Endodermal cell (in vitro differentiated cells): ENCODE measurements around the gene SHH. TPM values are rescaled to one million over a fixed set of nuclear protein-coding genes. Genes with fewer than 3 reads are reported as not detected.

ENCODE experiments used
- DNase-seq: peaks from one replicate; pipeline ENCODE4 v3.0.0-alpha.2; 2017
- H3K27ac ChIP-seq: 2 replicates; pipeline ENCODE4 v1.5.1; 2013; ENCODE audit warnings: mild to moderate bottlenecking, low read depth, low read length, moderate library complexity
- H3K27me3 ChIP-seq: 2 replicates; pipeline ENCODE4 v1.6.1; 2013; ENCODE audit warnings: mild to moderate bottlenecking, low read length, moderate library complexity; ENCODE audit not compliant: insufficient read depth, control insufficient read depth, poor library complexity, severe bottlenecking
- H3K36me3 ChIP-seq: 2 replicates; pipeline ENCODE4 v1.7.0; 2013; ENCODE audit warnings: mild to moderate bottlenecking, low read length, moderate library complexity; ENCODE audit not compliant: control insufficient read depth, insufficient read depth
- H3K4me1 ChIP-seq: one replicate; pipeline ENCODE4 v1.7.0; 2013; ENCODE audit warnings: low read length; ENCODE audit not compliant: control insufficient read depth, insufficient read depth
- H3K4me3 ChIP-seq: 2 replicates; pipeline ENCODE4 v1.5.1; 2013; ENCODE audit warnings: mild to moderate bottlenecking, low read length, moderate library complexity
- H3K9ac ChIP-seq: 2 replicates; pipeline ENCODE4 v1.6.1; 2013; ENCODE audit warnings: mild to moderate bottlenecking, low read length, moderate library complexity; ENCODE audit not compliant: poor library complexity, severe bottlenecking; ENCODE audit errors: extremely low read depth
- H3K9me3 ChIP-seq: 2 replicates; pipeline ENCODE4 v1.6.1; 2013; ENCODE audit warnings: mild to moderate bottlenecking, low read length, moderate library complexity; ENCODE audit not compliant: control insufficient read depth
- H3K27ac Mint-ChIP-seq: 2 replicates; pipeline ENCODE4 v1.8.0; 2020; ENCODE audit warnings: mixed read lengths
- H3K27me3 Mint-ChIP-seq: 2 replicates; pipeline ENCODE4 v1.8.0; 2021; ENCODE audit warnings: mild to moderate bottlenecking, mixed read lengths; ENCODE audit not compliant: insufficient read depth
- H3K36me3 Mint-ChIP-seq: 2 replicates; pipeline ENCODE4 v1.8.0; 2020; ENCODE audit warnings: low read depth, mixed read lengths
- H3K4me1 Mint-ChIP-seq: 2 replicates; pipeline ENCODE4 v1.8.0; 2020; ENCODE audit warnings: mixed read lengths
- H3K4me3 Mint-ChIP-seq: 2 replicates; pipeline ENCODE4 v1.8.0; 2020; ENCODE audit warnings: mild to moderate bottlenecking, moderate library complexity, mixed read lengths
- H3K9me3 Mint-ChIP-seq: 2 replicates; pipeline ENCODE4 v1.8.0; 2020; ENCODE audit warnings: mild to moderate bottlenecking, mixed read lengths
- WGBS, 2 experiments: methylation state at CpG; one replicate each; pipeline versions ENCODE4 v1.1.5 to v1.1.7; 2013; ENCODE audit warnings: missing lambda C conversion rate in 2 of 2, mixed read lengths in 1 of 2; ENCODE audit not compliant: insufficient coverage in 1 of 2, insufficient read length in 1 of 2; 5-methylcytosine and 5-hydroxymethylcytosine counted together
- total RNA-seq, 2 donors: library from RNA; stranded (reverse); fragmentation: NEBNext Ultra II Directional in 1 of 2; extraction: Animal tissue kit (Norgen Biotek cat#: 25700) in 1 of 2; gene quantifications; 2 replicates in 1 of 2; 3 replicates in 1 of 2; pipeline ENCODE4 v1.2.1, GENCODE V29; 2021
- TF ChIP-seq, protein P1 (sequence below): fragments of 200-600 bp; sonication (generic); conservative IDR thresholded peaks from 2 replicates; pipeline ENCODE4 v1.5.0; 2021; ENCODE audit warnings: antibody characterized with exemption, mild to moderate bottlenecking

SHH gene
- total RNA-seq, 2 donors from 2014 or later: 0.99 to 1.6 TPM

DNA sequence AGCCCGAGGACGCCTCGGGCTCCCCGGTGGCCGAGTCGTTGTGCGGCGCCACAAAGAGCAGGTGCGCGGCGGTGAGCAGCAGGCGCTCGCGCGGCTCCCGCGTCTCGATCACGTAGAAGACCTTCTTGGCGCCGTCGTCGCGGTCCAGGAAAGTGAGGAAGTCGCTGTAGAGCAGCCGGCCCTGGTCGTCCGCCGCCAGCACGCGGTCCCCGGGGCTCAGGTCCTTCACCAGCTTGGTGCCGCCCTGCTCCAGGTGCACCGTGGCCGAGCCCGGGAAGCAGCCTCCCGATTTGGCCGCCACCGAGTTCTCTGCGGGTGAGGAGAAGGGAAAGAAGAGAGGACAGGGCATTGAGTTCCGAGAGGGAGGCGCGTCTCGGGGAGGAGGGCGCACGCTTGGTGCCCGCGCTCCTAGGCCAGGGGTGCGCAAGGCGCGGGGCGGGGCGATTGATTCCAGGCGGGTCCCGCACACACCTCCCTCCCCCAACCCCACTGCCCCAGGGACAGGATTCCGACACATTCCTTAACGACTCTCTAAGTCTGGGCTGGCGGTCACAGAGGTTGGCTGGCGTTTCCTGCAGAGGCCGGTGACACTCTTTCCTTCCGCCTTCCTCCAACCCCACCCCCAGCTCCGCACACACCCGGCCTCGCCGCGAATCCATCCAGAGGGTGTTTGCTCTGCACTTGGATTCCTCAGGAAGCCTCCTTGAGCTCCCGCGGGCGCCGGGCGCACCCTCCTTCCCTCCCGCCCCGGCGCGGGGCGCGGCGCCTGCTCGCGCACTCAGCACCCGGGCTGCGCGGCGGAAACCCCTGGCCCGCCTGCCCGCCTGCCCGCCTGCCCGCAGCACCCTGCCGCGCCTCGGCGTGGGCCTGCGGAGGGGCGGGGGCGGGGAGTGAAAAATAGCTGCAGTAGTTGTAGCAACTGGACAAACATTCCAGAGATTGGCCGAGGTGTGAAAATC, 8.6 kb downstream of the SHH start:
- Histone ChIP-seq H3K27me3 (peaks cover 86% of the 10 kb centered on the region), H3K36me3 (no peaks in the 10 kb centered on the region), H3K27ac (no peak overlapping the region), H3K9ac (peak overlapping the region; percentile 81), H3K4me3 (peak overlapping the region; percentile 66), H3K9me3 (no peaks in the 10 kb centered on the region), H3K4me1 (peaks cover 6% of the 10 kb centered on the region)
- WGBS, 2 experiments: 1 to 2% methylated on average over 25 to 96 of the region's 96 CpGs
- peak; percentile 90 for DNase-seq
- H3K4me3 Mint-ChIP-seq: peak overlapping the region; percentile 60
- peaks cover 74% of the 10 kb centered on the region for H3K27me3 Mint-ChIP-seq
- no peaks in the 10 kb centered on the region for H3K36me3 Mint-ChIP-seq
- peaks cover 5% of the 10 kb centered on the region for H3K4me1 Mint-ChIP-seq
- peaks cover 4% of the 10 kb centered on the region for H3K9me3 Mint-ChIP-seq
- H3K27ac Mint-ChIP-seq: peak overlapping the region; percentile 84
- TF ChIP-seq, protein P1, sequence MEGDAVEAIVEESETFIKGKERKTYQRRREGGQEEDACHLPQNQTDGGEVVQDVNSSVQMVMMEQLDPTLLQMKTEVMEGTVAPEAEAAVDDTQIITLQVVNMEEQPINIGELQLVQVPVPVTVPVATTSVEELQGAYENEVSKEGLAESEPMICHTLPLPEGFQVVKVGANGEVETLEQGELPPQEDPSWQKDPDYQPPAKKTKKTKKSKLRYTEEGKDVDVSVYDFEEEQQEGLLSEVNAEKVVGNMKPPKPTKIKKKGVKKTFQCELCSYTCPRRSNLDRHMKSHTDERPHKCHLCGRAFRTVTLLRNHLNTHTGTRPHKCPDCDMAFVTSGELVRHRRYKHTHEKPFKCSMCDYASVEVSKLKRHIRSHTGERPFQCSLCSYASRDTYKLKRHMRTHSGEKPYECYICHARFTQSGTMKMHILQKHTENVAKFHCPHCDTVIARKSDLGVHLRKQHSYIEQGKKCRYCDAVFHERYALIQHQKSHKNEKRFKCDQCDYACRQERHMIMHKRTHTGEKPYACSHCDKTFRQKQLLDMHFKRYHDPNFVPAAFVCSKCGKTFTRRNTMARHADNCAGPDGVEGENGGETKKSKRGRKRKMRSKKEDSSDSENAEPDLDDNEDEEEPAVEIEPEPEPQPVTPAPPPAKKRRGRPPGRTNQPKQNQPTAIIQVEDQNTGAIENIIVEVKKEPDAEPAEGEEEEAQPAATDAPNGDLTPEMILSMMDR: no peak

DNA sequence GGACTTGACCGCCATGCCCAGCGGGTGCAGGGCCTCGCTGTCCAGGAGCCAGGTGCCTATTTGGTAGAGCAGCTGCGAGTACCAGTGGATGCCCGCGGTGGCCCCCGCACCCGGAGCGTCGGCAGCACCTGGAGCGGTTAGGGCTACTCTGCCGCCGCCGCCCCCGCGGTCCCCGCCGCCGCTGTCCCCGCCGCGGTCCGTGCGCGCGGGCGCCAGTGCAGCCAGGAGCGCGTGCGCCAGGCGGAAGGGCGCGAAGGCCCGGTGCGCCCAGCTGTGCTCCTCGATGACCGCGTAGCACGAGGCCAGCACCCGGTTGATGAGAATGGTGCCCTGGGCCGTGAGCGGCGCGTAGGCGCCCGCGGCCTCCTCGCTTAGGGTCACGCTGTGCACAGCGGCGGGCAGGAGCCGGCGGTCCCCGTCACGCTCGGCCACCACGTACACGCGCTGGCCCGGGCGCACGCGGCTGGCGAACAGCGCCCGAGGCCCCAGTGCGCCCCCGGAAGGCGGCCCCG, 9.3 kb downstream of the SHH start:
- H3K27ac Mint-ChIP-seq: no peak overlapping the region
- Histone ChIP-seq H3K9ac (no peak overlapping the region), H3K9me3 (no peaks in the 10 kb centered on the region), H3K4me1 (peaks cover 6% of the 10 kb centered on the region), H3K27me3 (peaks cover 86% of the 10 kb centered on the region), H3K36me3 (no peaks in the 10 kb centered on the region), H3K4me3 (peak overlapping the region; percentile 65), H3K27ac (no peak overlapping the region)
- TF ChIP-seq, protein P1: no peak
- H3K4me1 Mint-ChIP-seq: peaks cover 4% of the 10 kb centered on the region
- peak overlapping the region; percentile 60 for H3K4me3 Mint-ChIP-seq
- no peak for DNase-seq
- WGBS, 2 experiments: 9 to 13% methylated on average over 22 to 70 of the region's 70 CpGs
- H3K9me3 Mint-ChIP-seq: peaks cover 4% of the 10 kb centered on the region
- H3K36me3 Mint-ChIP-seq: no peaks in the 10 kb centered on the region
- peaks cover 77% of the 10 kb centered on the region for H3K27me3 Mint-ChIP-seq

DNA sequence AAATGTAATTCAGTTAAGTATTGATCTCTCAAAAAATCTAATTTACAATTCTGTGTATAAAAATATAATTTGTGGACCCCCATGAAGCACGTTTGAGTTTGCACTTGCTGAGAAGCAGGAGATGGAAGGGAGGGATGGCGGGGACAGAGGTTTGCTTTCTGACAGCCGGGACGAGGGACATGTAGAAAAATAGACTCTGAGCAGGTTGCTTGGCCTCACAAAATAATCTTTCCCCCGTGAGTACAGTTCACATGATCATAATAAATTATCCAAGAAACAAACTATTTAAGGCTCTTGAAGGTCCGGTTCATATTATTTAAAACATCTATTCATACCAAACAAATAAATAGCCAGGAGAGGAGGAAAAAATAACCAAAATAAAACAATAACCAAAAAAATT, 10.0 kb downstream of the SHH start:
- H3K4me3 Mint-ChIP-seq: no peak overlapping the region
- H3K9ac ChIP-seq: no peak overlapping the region
- H3K4me3 ChIP-seq: no peak overlapping the region
- 70 to 71% methylated on average over 2 to 6 of the region's 6 CpGs for WGBS, 2 experiments
- H3K9me3 Mint-ChIP-seq: peaks cover 4% of the 10 kb centered on the region
- TF ChIP-seq, protein P1: no peak
- no peaks in the 10 kb centered on the region for H3K9me3 ChIP-seq
- no peaks in the 10 kb centered on the region for H3K36me3 ChIP-seq
- H3K4me1 Mint-ChIP-seq: peaks cover 3% of the 10 kb centered on the region
- H3K36me3 Mint-ChIP-seq: no peaks in the 10 kb centered on the region
- H3K27ac Mint-ChIP-seq: no peak overlapping the region
- DNase-seq: no peak
- no peak overlapping the region for H3K27ac ChIP-seq
- H3K27me3 ChIP-seq: peaks cover 84% of the 10 kb centered on the region
- peaks cover 6% of the 10 kb centered on the region for H3K4me1 ChIP-seq
- H3K27me3 Mint-ChIP-seq: peaks cover 76% of the 10 kb centered on the region
